ENCODE measurements around the gene GTF2F1. TPM values are rescaled to one million over a fixed set of nuclear protein-coding genes. Genes with fewer than 3 reads are reported as not detected.

Gene GTF2F1
- total and polyA plus RNA-seq, 9 of the 15 experiments (the other 6 are each of a cell fraction or from before 2014, with no cell fraction given): 4.7 to 75.4 (median 68.4) TPM

DNA sequence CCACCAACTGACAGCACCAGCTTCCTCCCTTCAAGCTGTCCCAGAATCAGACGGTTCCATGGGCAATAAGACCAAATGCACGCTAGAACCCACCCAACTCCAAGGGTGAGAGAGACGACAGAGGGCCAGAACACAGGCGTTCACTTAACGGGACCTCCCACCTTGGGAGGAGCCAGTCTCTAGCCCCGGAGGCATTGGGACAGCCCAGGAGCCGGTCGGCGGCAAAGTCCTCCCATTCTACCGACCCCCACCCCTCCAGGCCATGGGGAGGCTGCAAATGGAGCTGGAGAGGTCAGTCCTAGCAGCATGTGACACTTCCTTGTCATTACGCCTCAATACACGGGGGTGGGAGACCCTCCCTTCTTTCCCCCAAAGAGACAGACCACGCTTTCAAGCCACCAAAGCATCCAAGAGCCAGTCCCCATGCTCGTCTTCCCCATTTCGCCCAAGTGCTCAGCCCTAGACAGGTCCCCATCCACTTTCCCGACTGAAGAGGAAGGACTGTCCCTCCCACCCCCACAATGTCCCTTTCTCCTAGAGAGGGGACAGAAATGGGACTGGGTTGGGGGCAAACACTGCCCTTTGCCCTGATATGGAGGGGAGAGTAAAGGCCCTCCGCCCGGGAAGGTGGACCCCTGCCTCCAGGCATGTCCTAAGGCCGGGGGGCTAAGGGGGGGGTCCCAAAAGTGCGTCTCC, 30.7 kb upstream of the GTF2F1 start (continued):
- TF ChIP-seq, protein P1, sequence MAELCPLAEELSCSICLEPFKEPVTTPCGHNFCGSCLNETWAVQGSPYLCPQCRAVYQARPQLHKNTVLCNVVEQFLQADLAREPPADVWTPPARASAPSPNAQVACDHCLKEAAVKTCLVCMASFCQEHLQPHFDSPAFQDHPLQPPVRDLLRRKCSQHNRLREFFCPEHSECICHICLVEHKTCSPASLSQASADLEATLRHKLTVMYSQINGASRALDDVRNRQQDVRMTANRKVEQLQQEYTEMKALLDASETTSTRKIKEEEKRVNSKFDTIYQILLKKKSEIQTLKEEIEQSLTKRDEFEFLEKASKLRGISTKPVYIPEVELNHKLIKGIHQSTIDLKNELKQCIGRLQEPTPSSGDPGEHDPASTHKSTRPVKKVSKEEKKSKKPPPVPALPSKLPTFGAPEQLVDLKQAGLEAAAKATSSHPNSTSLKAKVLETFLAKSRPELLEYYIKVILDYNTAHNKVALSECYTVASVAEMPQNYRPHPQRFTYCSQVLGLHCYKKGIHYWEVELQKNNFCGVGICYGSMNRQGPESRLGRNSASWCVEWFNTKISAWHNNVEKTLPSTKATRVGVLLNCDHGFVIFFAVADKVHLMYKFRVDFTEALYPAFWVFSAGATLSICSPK (IDR thresholded peaks at IDR 0.05; ENCODE audit: borderline replicate concordance): no peak

DNA sequence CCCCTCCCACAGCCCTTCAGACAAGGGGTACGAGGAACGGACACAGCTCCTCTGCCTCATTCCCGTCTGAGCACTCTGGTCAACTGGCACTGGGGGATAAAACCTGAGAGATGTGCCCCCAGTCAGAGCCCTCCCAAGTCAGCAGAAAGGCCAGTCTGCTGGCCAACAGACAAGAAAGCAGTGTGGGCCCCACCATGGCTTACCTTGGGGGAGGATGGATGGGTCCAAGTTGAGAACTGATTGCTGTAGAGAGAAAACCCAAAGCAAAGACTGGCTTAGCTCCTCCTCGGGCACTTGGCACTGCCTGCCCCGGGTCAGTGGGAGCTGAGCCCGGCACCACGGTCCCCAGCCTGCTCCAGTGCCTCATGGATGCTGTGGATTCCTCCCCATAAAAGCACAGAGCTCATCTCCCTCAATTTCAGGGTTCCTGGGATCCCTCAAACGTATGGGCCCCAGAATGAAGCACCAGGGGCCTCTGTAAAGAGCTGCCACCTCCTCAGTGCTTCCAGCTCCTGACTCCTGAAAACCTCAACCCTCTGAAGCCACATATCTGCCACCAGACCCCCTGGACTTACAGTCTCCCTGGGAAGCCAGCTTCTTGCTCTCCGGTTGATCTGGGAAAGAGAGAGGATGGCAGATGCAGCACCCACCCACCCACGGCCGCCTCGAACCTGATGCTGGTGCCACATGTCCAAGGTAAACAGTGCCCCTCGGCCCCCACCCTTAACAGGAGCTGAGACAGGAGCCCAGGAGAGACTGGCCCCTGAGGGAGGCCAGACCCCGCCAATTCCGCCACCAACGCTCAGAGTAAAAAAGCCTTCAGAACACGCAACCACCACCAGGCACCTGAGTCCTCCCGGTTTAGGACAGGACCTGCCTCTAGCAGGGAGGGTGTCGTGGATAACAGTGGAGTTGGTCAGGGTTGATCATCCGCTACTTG, 28.4 kb upstream of the GTF2F1 start:
- Histone ChIP-seq H3K4me3 (no peak overlapping the region), H3K9me3 (replicated peaks; ENCODE audit: control insufficient read depth, insufficient read depth, low read depth, low read length) (no peaks in the 10 kb centered on the region), H3K9me1 (ENCODE audit: control insufficient read depth, insufficient read depth, low read length) (peaks cover 11% of the 10 kb centered on the region), H3K27ac (ENCODE audit: extremely low read depth, low read depth, low read length) (no peak overlapping the region), H3K27me3 (ENCODE audit: control insufficient read depth in 2 of 2, insufficient read depth in 2 of 2, low read length in 2 of 2) (no peaks in the 10 kb centered on the region), H3K36me3 (ENCODE audit: control insufficient read depth, insufficient read depth, low read length) (peaks cover 70% of the 10 kb centered on the region), H3K4me1 (replicated peaks in 1 of 2; ENCODE audit: control insufficient read depth in 2 of 2, insufficient read depth in 2 of 2, low read length in 2 of 2) (peaks cover 16 to 51% of the 10 kb centered on the region in 2 experiments), H4K20me1 (replicated peaks; ENCODE audit: control insufficient read depth, insufficient read depth, low read length) (peaks cover 54% of the 10 kb centered on the region), H2AFZ (ENCODE audit: low read depth, low read length) (no peak overlapping the region), H3K79me2 (ENCODE audit: control insufficient read depth, insufficient read depth, low read length) (peaks cover 63% of the 10 kb centered on the region), H3K9ac (ENCODE audit: insufficient read depth in 1 of 2, low read depth in 2 of 2, low read length in 2 of 2) (peak overlapping the region in 1 of 2 experiments; percentile 46; a peak in 3 of 4 replicates), H3K4me2 (ENCODE audit: insufficient read depth, low read length) (no peak overlapping the region)
- no TSS peak for BruUV-seq (replicated peaks)
- peak; percentile 51; the same call in 1 of the 2 replicates for TF ChIP-seq RBFOX2 (IDR thresholded peaks at IDR 0.05; ENCODE audit: low read depth, low read length)
- TF ChIP-seq FOXK2 (conservative IDR thresholded peaks at IDR 0.05 in 1 of 2, IDR thresholded peaks at IDR 0.05 in 1 of 2; ENCODE audit: low read depth in 2 of 2): no peak
- no peak for TF ChIP-seq ZNF197 (CRISPR knock-in tag; IDR thresholded peaks at IDR 0.05; ENCODE audit: low read depth)
- in situ Hi-C loops (cut with MboI): no loop called here
- FAIRE-seq (no peak), DNase-seq (ENCODE audit: extremely low read depth in 1 of 4, low spot score in 3 of 4) (no peak), ATAC-seq (no peak)
- 91% methylated on average over 14 of the region's 20 CpGs for WGBS (ENCODE audit: insufficient coverage, low coverage, missing lambda C conversion rate)
- intact Hi-C loops (cut with micrococcal nuclease): loop anchor here (10.0 kb wide), 2 partner anchors 107 to 257 kb away; no protein-coding TSS in a partner anchor
- ChIA-PET CTCF (ENCODE audit: low intra/inter-chr PET ratio) (no interaction called here), POLR2A (interaction anchor here (1.0 kb wide), 1 partner anchor 317 kb away, joined by 3 read pairs; no protein-coding TSS in a partner anchor)

Data from K562 (cell line).